H1 (cell line): ENCODE data around the gene MYG1. TPM values are rescaled to one million over a fixed set of nuclear protein-coding genes. Genes with fewer than 3 reads are reported as not detected.
A peak's percentile ranks its signal among the peaks of the same experiment; 100 is the strongest.

Source experiments
- CTCF ChIA-PET: fragments of 300-600 bp; sonication (Branson Sonifier 250); formaldehyde crosslinking; loops from one replicate; lab custom pipeline; 2021; ENCODE audit not compliant: partially characterized antibody; lab: Charles Lee
- POLR2A ChIA-PET: fragments of 300-600 bp; sonication (Branson Sonifier 250); formaldehyde crosslinking; loops from one replicate; lab custom pipeline; 2021; ENCODE audit warnings: inconsistent platforms; ENCODE audit not compliant: partially characterized antibody; lab: Charles Lee
- DNase-seq, 2 experiments: peaks; one replicate each; pipeline versions ENCODE4 v3.0.0 to v3.0.0-alpha.2; 2010 to 2022; ENCODE audit warnings: low spot score in 2 of 2, low read depth in 1 of 2, mixed read lengths in 1 of 2
- FAIRE-seq: peaks from 2 replicates; lab custom pipeline; 2011; peaks lifted over from hg19 to GRCh38; lab: Jason Lieb, UNC
- H2AFZ ChIP-seq: 2 replicates; pipeline ENCODE4 v1.8.1; 2012; ENCODE audit warnings: low read length, inconsistent platforms
- H2AK5ac ChIP-seq: 2 replicates; pipeline ENCODE4 v1.6.1; 2013; ENCODE audit warnings: low read depth, low read length
- H2BK120ac ChIP-seq: replicated peaks from 2 replicates; pipeline ENCODE3; 2013; ENCODE audit warnings: low read depth, low read length, inconsistent platforms
- H2BK12ac ChIP-seq: 2 replicates; pipeline ENCODE4 v1.6.1; 2013; ENCODE audit warnings: low read depth, low read length
- H2BK15ac ChIP-seq: 2 replicates; pipeline ENCODE4 v1.6.1; 2013; ENCODE audit warnings: low read length
- H2BK20ac ChIP-seq: 2 replicates; pipeline ENCODE4 v1.6.1; 2013; ENCODE audit warnings: low read length
- H2BK5ac ChIP-seq: 2 replicates; pipeline ENCODE4 v1.6.1; 2013; ENCODE audit warnings: low read depth, low read length
- H3K14ac ChIP-seq: 2 replicates; pipeline ENCODE4 v1.6.1; 2013; ENCODE audit warnings: inconsistent platforms; ENCODE audit not compliant: insufficient read length
- H3K18ac ChIP-seq: 2 replicates; pipeline ENCODE4 v1.6.1; 2013; ENCODE audit warnings: low read length; ENCODE audit errors: extremely low read depth
- H3K23ac ChIP-seq: 2 replicates; pipeline ENCODE4 v1.6.1; 2013; ENCODE audit warnings: inconsistent platforms; ENCODE audit not compliant: insufficient read length
- H3K23me2 ChIP-seq: 2 replicates; pipeline ENCODE4 v1.6.1; 2013; ENCODE audit warnings: low read depth, low read length
- H3K27ac ChIP-seq: 2 replicates; pipeline ENCODE4 v1.6.1; 2011; ENCODE audit warnings: low read depth, low read length, inconsistent platforms
- H3K27me3 ChIP-seq, 4 experiments: replicated peaks in 1 of 4; 1 replicate in 1 of 4; 2 replicates in 3 of 4; pipeline versions ENCODE4 v1.6.1 to v1.8.1; 2011 to 2013; ENCODE audit warnings: low read length in 3 of 4, mild to moderate bottlenecking in 3 of 4, inconsistent platforms in 2 of 4, mixed read lengths in 2 of 4, moderate library complexity in 1 of 4; ENCODE audit not compliant: control insufficient read depth in 3 of 4, insufficient read depth in 3 of 4; ENCODE audit errors: extremely low read depth in 1 of 4
- H3K36me3 ChIP-seq, 4 experiments: 2 replicates each; pipeline versions ENCODE4 v1.6.1 to v1.8.1; 2011 to 2013; ENCODE audit warnings: mild to moderate bottlenecking in 4 of 4, low read length in 3 of 4, moderate library complexity in 2 of 4, control low read depth in 1 of 4, inconsistent platforms in 1 of 4; ENCODE audit not compliant: insufficient read depth in 4 of 4, control insufficient read depth in 2 of 4
- H3K4ac ChIP-seq: replicated peaks from 2 replicates; pipeline ENCODE3; 2013; ENCODE audit warnings: low read length, low read depth, mixed read lengths, inconsistent platforms; ENCODE audit not compliant: insufficient read length
- H3K4me1 ChIP-seq, 4 experiments: replicated peaks in 1 of 4; 1 replicate in 1 of 4; 2 replicates in 3 of 4; pipeline versions ENCODE4 v1.6.1 to v1.8.1; 2011 to 2013; ENCODE audit warnings: low read length in 3 of 4, inconsistent platforms in 2 of 4, mixed read lengths in 1 of 4; ENCODE audit not compliant: insufficient read depth in 4 of 4, control insufficient read depth in 3 of 4
- H3K4me2 ChIP-seq, 2 experiments: 2 replicates each; pipeline versions ENCODE4 v1.6.1 to v1.8.1; 2011 to 2013; ENCODE audit warnings: low read depth in 2 of 2, low read length in 2 of 2, control low read depth in 1 of 2, inconsistent platforms in 1 of 2, mild to moderate bottlenecking in 1 of 2; ENCODE audit not compliant: insufficient read depth in 1 of 2
- H3K4me3 ChIP-seq, 4 experiments: fragments of 200-600, 300-600 bp in 1 of 4; sonication (generic), shearing (Covaris generic), sonication (Bioruptor Twin) in 1 of 4; 2 replicates each; pipeline versions ENCODE4 v1.5.1 to v1.8.1; 2011 to 2016; ENCODE audit warnings: low read length in 4 of 4, low read depth in 3 of 4, control low read depth in 2 of 4, inconsistent platforms in 2 of 4, mild to moderate bottlenecking in 2 of 4, mixed read lengths in 1 of 4, moderate library complexity in 1 of 4; ENCODE audit not compliant: insufficient read depth in 2 of 4; ENCODE audit errors: extremely low read depth in 1 of 4
- H3K56ac ChIP-seq: replicated peaks from 2 replicates; pipeline ENCODE3; 2013; ENCODE audit warnings: low read depth, mild to moderate bottlenecking, mixed read lengths, low read length, inconsistent platforms; ENCODE audit not compliant: insufficient read length
- H3K79me1 ChIP-seq: 2 replicates; pipeline ENCODE4 v1.6.1; 2013; ENCODE audit warnings: low read depth, low read length, control low read depth
- H3K79me2 ChIP-seq, 2 experiments: 2 replicates each; pipeline versions ENCODE4 v1.6.1 to v1.8.1; 2012 to 2013; ENCODE audit warnings: low read length in 2 of 2, mild to moderate bottlenecking in 2 of 2, inconsistent platforms in 1 of 2; ENCODE audit not compliant: insufficient read depth in 2 of 2, control insufficient read depth in 1 of 2
- H3K9ac ChIP-seq, 4 experiments: replicated peaks in 1 of 4; 1 replicate in 1 of 4; 2 replicates in 3 of 4; pipeline versions ENCODE4 v1.6.1 to v1.8.1; 2011 to 2013; ENCODE audit warnings: low read depth in 3 of 4, low read length in 3 of 4, control low read depth in 2 of 4, mild to moderate bottlenecking in 2 of 4, moderate library complexity in 2 of 4, inconsistent platforms in 1 of 4; ENCODE audit errors: extremely low read depth in 1 of 4
- H3K9me3 ChIP-seq, 2 experiments: 2 replicates each; pipeline versions ENCODE4 v1.6.1 to v1.8.1; 2012 to 2013; ENCODE audit warnings: mild to moderate bottlenecking in 2 of 2, moderate library complexity in 2 of 2, control low read depth in 1 of 2, inconsistent platforms in 1 of 2, low read depth in 1 of 2, low read length in 1 of 2, mixed read lengths in 1 of 2; ENCODE audit not compliant: insufficient read depth in 2 of 2
- H4K20me1 ChIP-seq, 2 experiments: replicated peaks in 1 of 2; 2 replicates each; pipeline versions ENCODE3 to v1.8.1; 2011 to 2013; ENCODE audit warnings: inconsistent platforms in 2 of 2, low read length in 2 of 2, mild to moderate bottlenecking in 1 of 2; ENCODE audit not compliant: insufficient read depth in 2 of 2, control insufficient read depth in 1 of 2
- H4K5ac ChIP-seq: 2 replicates; pipeline ENCODE4 v1.6.1; 2013; ENCODE audit warnings: low read length, low read depth, mixed read lengths, inconsistent platforms; ENCODE audit not compliant: insufficient read length
- H4K8ac ChIP-seq: 2 replicates; pipeline ENCODE4 v1.8.0; 2013; ENCODE audit warnings: mild to moderate bottlenecking, moderate library complexity, low read length, inconsistent platforms; ENCODE audit not compliant: insufficient read depth; ENCODE audit errors: extremely low read depth
- H4K91ac ChIP-seq: replicated peaks from 2 replicates; pipeline ENCODE3; 2013; ENCODE audit warnings: low read length, mixed read lengths, inconsistent platforms; ENCODE audit not compliant: insufficient read length
- HDAC2 ChIP-seq, 2 experiments: fragments of 300-600 bp in 1 of 2; sonication (generic) in 1 of 2; IDR thresholded peaks; 2 replicates each; pipeline ENCODE4 v1.6.1; 2011 to 2012; ENCODE audit warnings: low read depth in 2 of 2, low read length in 2 of 2, mild to moderate bottlenecking in 2 of 2, moderate library complexity in 2 of 2, borderline replicate concordance in 1 of 2, inconsistent platforms in 1 of 2
- NRF1 ChIP-seq: IDR thresholded peaks from 2 replicates; pipeline ENCODE4 v1.6.1; 2011; ENCODE audit warnings: mild to moderate bottlenecking, low read depth, low read length, improper control_type of control experiment
- TAF1 ChIP-seq: IDR thresholded peaks from 2 replicates; pipeline ENCODE4 v1.6.1; 2011; ENCODE audit warnings: mild to moderate bottlenecking, low read depth, low read length
- YY1 ChIP-seq: IDR thresholded peaks from 2 replicates; pipeline ENCODE4 v1.6.1; 2011; ENCODE audit warnings: low read depth, mild to moderate bottlenecking, low read length
- WGBS, 2 experiments: shearing (Covaris generic) in 1 of 2; methylation state at CpG; one replicate each; pipeline versions ENCODE4 v1.1.6 to v1.1.7; 2013 to 2015; ENCODE audit warnings: low lambda C conversion rate in 2 of 2, mixed read lengths in 2 of 2, inconsistent platforms in 1 of 2, low coverage in 1 of 2, missing lambda C conversion rate in 1 of 2; ENCODE audit not compliant: insufficient replicate concordance in 2 of 2, insufficient coverage in 1 of 2, insufficient read length in 1 of 2; ENCODE audit errors: extremely low coverage in 1 of 2, missing lambda C conversion rate in 1 of 2; 5-methylcytosine and 5-hydroxymethylcytosine counted together
- polyA plus RNA-seq, 7 experiments: library from polyadenylated mRNA; depleted of rRNA in 3 of 7; stranded (reverse) in 5 of 7; unstranded in 2 of 7; fragments of >200 nt in 5 of 7; fragments of 200-250 nt in 2 of 7; gene quantifications; 1 replicate in 5 of 7; 2 replicates in 1 of 7; 4 replicates in 1 of 7; pipeline versions ENCODE4 v1.2.1 to v1.2.3, GENCODE V29; 2011 to 2013; ENCODE audit warnings: missing spikeins in 2 of 7, mixed read lengths in 2 of 7
- total RNA-seq: library from RNA; stranded (reverse); fragmentation: NEBNext Ultra II Directional; extraction: Animal tissue kit (Norgen Biotek cat#: 25700); gene quantifications from 2 replicates; pipeline ENCODE4 v1.2.1, GENCODE V29; 2021
- TF ChIP-seq, protein P1 (sequence below): IDR thresholded peaks from 2 replicates; pipeline ENCODE4 v1.6.1; 2011; ENCODE audit warnings: low read depth, mild to moderate bottlenecking, low read length; ENCODE audit not compliant: insufficient read depth
- TF ChIP-seq, protein P2 (sequence below): IDR thresholded peaks from 2 replicates; pipeline ENCODE4 v1.6.1; 2012; ENCODE audit warnings: inconsistent platforms
- TF ChIP-seq, protein P3 (sequence below), 3 experiments: IDR thresholded peaks; 1 replicate in 2 of 3; 2 replicates in 1 of 3; pipeline versions ENCODE4 v1.5.1 to v1.6.1; 2011; ENCODE audit warnings: low read length in 3 of 3, mild to moderate bottlenecking in 3 of 3, inconsistent platforms in 2 of 3, low read depth in 1 of 3, moderate library complexity in 1 of 3; ENCODE audit not compliant: insufficient read depth in 1 of 3; ENCODE audit errors: control extremely low read depth in 1 of 3

Gene MYG1
- total and polyA plus RNA-seq, 2 of the 8 experiments (the other 6 are each of a cell fraction or from before 2014, with no cell fraction given) = 83.3 to 104 TPM

DNA sequence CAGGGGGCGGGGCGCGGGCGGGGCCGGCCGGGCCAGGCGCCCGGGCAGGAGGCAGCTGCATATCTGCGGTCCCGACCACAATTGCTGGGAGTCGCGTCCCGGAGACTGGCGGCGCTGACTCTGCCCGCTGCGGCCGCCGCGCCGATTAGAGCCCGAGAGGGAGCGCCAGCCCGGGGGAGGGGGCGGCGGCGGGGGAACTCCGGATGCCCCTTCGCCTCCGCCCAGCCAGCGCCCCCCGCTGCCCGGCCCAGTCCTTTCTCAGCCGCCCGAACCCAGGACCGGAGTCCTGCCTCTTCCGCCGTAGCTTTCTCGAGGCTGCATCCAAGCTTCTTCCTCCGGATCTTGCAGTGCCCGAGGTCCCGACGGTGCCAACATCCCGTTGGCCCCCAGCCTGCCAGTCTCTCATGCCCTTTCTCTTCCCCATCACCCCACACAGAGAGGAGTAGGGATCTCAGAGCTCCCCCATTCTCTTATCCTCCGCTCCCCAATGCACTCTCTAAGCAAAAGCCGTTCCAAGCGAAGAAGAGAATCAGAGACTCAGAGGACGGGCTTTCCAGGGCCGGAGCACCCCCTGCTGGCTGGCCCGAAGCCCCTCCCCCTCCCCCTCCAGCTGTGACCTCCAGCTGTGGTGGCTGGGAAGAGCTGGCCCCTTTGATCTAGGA is 45.5 kb downstream of the MYG1 start:
- Histone ChIP-seq H3K9ac (peak overlapping the region in 2 of 4 experiments; percentile 6 to 20; a peak in 3 of 7 replicates), H3K23ac (no peak overlapping the region), H2BK12ac (0 out of 2 replicates have a peak overlapping the region, but pooled peaks have one; percentile 75), H4K91ac (peak overlapping the region; percentile 82), H3K27ac (no peak overlapping the region), H3K4me1 (peaks cover 0 to 15% (median 8%) of the 10 kb centered on the region in 4 experiments; a peak in 5 of 7 replicates), H3K56ac (no peak overlapping the region), H3K4me2 (peak overlapping the region; percentile 34 to 96), H3K18ac (peak overlapping the region; percentile 83), H3K4me3 (peak overlapping the region; percentile 37 to 80 (median 72)), H2BK20ac (peak overlapping the region; percentile 80; the same call in 1 of the 2 replicates), H4K8ac (peak overlapping the region; percentile 62), H2AFZ (peak overlapping the region; percentile 85; the same call in 1 of the 2 replicates), H3K79me1 (no peaks in the 10 kb centered on the region), H4K5ac (peak overlapping the region; percentile 75), H4K20me1 (no peaks in the 10 kb centered on the region), H3K14ac (no peak overlapping the region), H3K27me3 (peaks cover 3 to 13% (median 8%) of the 10 kb centered on the region in 4 experiments; a peak in 4 of 7 replicates), H3K23me2 (peaks cover 3% of the 10 kb centered on the region; the same call in 1 of the 2 replicates), H2BK120ac (peak overlapping the region; percentile 66), H2BK15ac (peak overlapping the region; percentile 72; the same call in 1 of the 2 replicates), H3K36me3 (no peaks in the 10 kb centered on the region), H2AK5ac (no peak overlapping the region), H3K9me3 (no peaks in the 10 kb centered on the region), H3K4ac (peak overlapping the region; percentile 87), H3K79me2 (no peaks in the 10 kb centered on the region), H2BK5ac (peak overlapping the region; percentile 75; the same call in 1 of the 2 replicates)
- CTCF ChIA-PET = interaction anchor here (0.6 to 21.3 kb wide), 21 partner anchors 12 to 164 kb away, joined by 3 to 381 read pairs (median 4); partner anchors contain the start of genes AAAS, AMHR2, PFDN5 and SP1
- no peak for FAIRE-seq
- peak in 1 of 2 experiments; percentile 78 for DNase-seq
- POLR2A ChIA-PET = interaction anchor here (0.6 to 3.6 kb wide), 26 partner anchors 10 to 166 kb away, joined by 3 to 19 read pairs (median 4); partner anchors contain the start of genes AAAS, PFDN5, PRR13 and SP1
- WGBS, 2 experiments = 3% methylated on average over 16 of the region's 50 CpGs; no CpG with 5 or more reads in 1 of the 2 experiments
- no peak for TF ChIP-seq NRF1
- TF ChIP-seq, protein P1, sequence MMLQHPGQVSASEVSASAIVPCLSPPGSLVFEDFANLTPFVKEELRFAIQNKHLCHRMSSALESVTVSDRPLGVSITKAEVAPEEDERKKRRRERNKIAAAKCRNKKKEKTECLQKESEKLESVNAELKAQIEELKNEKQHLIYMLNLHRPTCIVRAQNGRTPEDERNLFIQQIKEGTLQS = no peak
- TF ChIP-seq YY1 = no peak
- TF ChIP-seq, protein P2, sequence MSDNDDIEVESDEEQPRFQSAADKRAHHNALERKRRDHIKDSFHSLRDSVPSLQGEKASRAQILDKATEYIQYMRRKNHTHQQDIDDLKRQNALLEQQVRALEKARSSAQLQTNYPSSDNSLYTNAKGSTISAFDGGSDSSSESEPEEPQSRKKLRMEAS = no peak
- TF ChIP-seq, protein P3, sequence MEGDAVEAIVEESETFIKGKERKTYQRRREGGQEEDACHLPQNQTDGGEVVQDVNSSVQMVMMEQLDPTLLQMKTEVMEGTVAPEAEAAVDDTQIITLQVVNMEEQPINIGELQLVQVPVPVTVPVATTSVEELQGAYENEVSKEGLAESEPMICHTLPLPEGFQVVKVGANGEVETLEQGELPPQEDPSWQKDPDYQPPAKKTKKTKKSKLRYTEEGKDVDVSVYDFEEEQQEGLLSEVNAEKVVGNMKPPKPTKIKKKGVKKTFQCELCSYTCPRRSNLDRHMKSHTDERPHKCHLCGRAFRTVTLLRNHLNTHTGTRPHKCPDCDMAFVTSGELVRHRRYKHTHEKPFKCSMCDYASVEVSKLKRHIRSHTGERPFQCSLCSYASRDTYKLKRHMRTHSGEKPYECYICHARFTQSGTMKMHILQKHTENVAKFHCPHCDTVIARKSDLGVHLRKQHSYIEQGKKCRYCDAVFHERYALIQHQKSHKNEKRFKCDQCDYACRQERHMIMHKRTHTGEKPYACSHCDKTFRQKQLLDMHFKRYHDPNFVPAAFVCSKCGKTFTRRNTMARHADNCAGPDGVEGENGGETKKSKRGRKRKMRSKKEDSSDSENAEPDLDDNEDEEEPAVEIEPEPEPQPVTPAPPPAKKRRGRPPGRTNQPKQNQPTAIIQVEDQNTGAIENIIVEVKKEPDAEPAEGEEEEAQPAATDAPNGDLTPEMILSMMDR (IDR thresholded peaks at IDR 0.05; ENCODE audit: control extremely low read depth in 1 of 3, insufficient read depth in 1 of 3, low read depth in 1 of 3, low read length in 3 of 3) = peak in 2 of 3 experiments; percentile 12 to 24; a peak in 2 of 4 replicates
- TF ChIP-seq TAF1 = peak; percentile 52; the same call in 1 of the 2 replicates
- TF ChIP-seq HDAC2 (IDR thresholded peaks at IDR 0.05; ENCODE audit: borderline replicate concordance in 1 of 2, low read depth in 2 of 2, low read length in 2 of 2) = 0 out of 4 replicates have a peak, but pooled peaks of 1 of the 2 experiments have one; percentile 24
